ENCODE measurements around the gene EFNA2.

DNA sequence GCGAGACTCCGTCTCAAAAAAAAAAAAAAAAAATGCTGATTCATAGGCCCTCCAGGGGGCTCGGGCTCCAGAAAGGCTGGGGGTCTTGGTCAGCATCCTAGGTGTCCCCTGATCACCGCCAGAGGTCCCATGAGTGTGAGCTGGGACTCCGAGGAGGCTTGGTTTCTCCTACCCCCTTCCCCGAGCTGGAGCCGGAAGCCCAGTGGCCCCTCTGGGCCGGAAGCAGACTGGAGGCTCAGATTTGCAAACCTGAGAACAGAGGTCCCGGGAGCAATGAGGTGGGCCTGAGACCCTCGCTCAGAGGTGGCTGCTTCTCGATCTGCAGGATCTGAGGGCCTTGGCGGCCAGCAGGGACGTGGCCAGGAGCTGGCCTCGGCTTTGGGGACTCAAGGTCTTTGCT lies 41.5 kb downstream of the EFNA2 start:
- TF ChIP-seq, protein P1, sequence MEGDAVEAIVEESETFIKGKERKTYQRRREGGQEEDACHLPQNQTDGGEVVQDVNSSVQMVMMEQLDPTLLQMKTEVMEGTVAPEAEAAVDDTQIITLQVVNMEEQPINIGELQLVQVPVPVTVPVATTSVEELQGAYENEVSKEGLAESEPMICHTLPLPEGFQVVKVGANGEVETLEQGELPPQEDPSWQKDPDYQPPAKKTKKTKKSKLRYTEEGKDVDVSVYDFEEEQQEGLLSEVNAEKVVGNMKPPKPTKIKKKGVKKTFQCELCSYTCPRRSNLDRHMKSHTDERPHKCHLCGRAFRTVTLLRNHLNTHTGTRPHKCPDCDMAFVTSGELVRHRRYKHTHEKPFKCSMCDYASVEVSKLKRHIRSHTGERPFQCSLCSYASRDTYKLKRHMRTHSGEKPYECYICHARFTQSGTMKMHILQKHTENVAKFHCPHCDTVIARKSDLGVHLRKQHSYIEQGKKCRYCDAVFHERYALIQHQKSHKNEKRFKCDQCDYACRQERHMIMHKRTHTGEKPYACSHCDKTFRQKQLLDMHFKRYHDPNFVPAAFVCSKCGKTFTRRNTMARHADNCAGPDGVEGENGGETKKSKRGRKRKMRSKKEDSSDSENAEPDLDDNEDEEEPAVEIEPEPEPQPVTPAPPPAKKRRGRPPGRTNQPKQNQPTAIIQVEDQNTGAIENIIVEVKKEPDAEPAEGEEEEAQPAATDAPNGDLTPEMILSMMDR (IDR thresholded peaks at IDR 0.05): no peak
- TF ChIP-seq, protein P2, sequence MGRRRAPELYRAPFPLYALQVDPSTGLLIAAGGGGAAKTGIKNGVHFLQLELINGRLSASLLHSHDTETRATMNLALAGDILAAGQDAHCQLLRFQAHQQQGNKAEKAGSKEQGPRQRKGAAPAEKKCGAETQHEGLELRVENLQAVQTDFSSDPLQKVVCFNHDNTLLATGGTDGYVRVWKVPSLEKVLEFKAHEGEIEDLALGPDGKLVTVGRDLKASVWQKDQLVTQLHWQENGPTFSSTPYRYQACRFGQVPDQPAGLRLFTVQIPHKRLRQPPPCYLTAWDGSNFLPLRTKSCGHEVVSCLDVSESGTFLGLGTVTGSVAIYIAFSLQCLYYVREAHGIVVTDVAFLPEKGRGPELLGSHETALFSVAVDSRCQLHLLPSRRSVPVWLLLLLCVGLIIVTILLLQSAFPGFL (CRISPR knock-in tag; IDR thresholded peaks at IDR 0.05; ENCODE audit: borderline replicate concordance): no peak
- TF ChIP-seq, protein P3, sequence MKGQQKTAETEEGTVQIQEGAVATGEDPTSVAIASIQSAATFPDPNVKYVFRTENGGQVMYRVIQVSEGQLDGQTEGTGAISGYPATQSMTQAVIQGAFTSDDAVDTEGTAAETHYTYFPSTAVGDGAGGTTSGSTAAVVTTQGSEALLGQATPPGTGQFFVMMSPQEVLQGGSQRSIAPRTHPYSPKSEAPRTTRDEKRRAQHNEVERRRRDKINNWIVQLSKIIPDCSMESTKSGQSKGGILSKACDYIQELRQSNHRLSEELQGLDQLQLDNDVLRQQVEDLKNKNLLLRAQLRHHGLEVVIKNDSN (CRISPR knock-in tag; IDR thresholded peaks at IDR 0.05): no peak

Data from WTC11 (cell line).